Aorta (tissue), 5 donors: ENCODE results near the gene NOSIP. TPM values are rescaled to one million over a fixed set of nuclear protein-coding genes. Genes with fewer than 3 reads are reported as not detected.

Experiments used
- ATAC-seq: fragments of 200-7000 bp; cut with Tn5 transposase; one replicate; pipeline ENCODE4 v1.9.1; 2022; ENCODE audit warnings: moderate library complexity; ENCODE audit not compliant: low FRiP score
- DNase-seq, 2 donors: peaks; one replicate each; pipeline ENCODE4 v3.0.0-alpha.2; 2020
- H3K27ac ChIP-seq, 2 donors: one replicate each; pipeline ENCODE4 v1.5.1; 2013; ENCODE audit warnings: low read length in 2 of 2, mild to moderate bottlenecking in 2 of 2, moderate library complexity in 2 of 2, control low read depth in 1 of 2, inconsistent platforms in 1 of 2, low read depth in 1 of 2
- H3K27me3 ChIP-seq, 2 donors: one replicate each; pipeline ENCODE4 v1.6.1; 2013; ENCODE audit warnings: control low read depth in 1 of 2, low read length in 1 of 2, mild to moderate bottlenecking in 1 of 2, moderate library complexity in 1 of 2; ENCODE audit not compliant: insufficient read depth in 2 of 2, control insufficient read depth in 1 of 2
- H3K36me3 ChIP-seq, 2 donors: one replicate each; pipeline ENCODE4 v1.6.1; 2013; ENCODE audit warnings: control low read depth in 1 of 2, low read length in 1 of 2, mild to moderate bottlenecking in 1 of 2; ENCODE audit not compliant: insufficient read depth in 2 of 2, control insufficient read depth in 1 of 2
- H3K4me1 ChIP-seq, 2 donors: one replicate each; pipeline ENCODE4 v1.6.1; 2013; ENCODE audit warnings: low read length in 2 of 2, control low read depth in 1 of 2, mild to moderate bottlenecking in 1 of 2, moderate library complexity in 1 of 2; ENCODE audit not compliant: insufficient read depth in 2 of 2, control insufficient read depth in 1 of 2
- H3K4me3 ChIP-seq, 2 donors: one replicate each; pipeline ENCODE4 v1.5.1; 2013; ENCODE audit warnings: low read length in 2 of 2, control low read depth in 1 of 2, mild to moderate bottlenecking in 1 of 2
- H3K9me3 ChIP-seq: one replicate; pipeline ENCODE4 v1.6.1; 2013; ENCODE audit warnings: mild to moderate bottlenecking, low read length; ENCODE audit not compliant: control insufficient read depth
- WGBS, 2 donors: extraction: QIAGEN DNeasy Blood & Tissue Kit; methylation state at CpG; one replicate each; pipeline ENCODE4 v1.1.7; 2013; 5-methylcytosine and 5-hydroxymethylcytosine counted together
- intact Hi-C, 2 donors: fragments of 100-400 bp; cut with DNase I; formaldehyde crosslinking; loops; one replicate each; pipeline versions ENCODE4 v1.14.2 to v1.15.0; 2022
- polyA plus RNA-seq, 2 donors: library from polyadenylated mRNA; stranded (reverse); fragments of 200-250 nt; gene quantifications; one replicate each; pipeline ENCODE4 v1.2.3, GENCODE V29; 2013
- total RNA-seq, 2 donors: library from RNA; stranded (reverse); fragmentation: NEBNext Ultra II Directional; extraction: Animal tissue kit (Norgen Biotek cat#: 25700); gene quantifications; one replicate each; pipeline ENCODE4 v1.2.1, GENCODE V29; 2021
- donor health status: healthy with polysubstance abuse.
- donor health status: Bipolar disorder and iron deficiency.
- donor health status: DM: no; HTN: no; CAD: no.
- donor health status: DM: no; HTN: no; CAD: no.
- donor health status: DM: yes; HTN: yes; CAD: no.

The NOSIP gene
- total and polyA plus RNA-seq, 4 donors: 38.8 to 135 (median 46.5) TPM

GRCh38 chr19:49596954-49597702 is 16.8 kb upstream of the NOSIP start:
- Histone ChIP-seq H3K36me3 (peaks cover 9 to 13% of the 10 kb centered on the region in 2 donors), H3K4me3 (no peak overlapping the region), H3K4me1 (no peaks in the 10 kb centered on the region), H3K27ac (no peak overlapping the region), H3K9me3 (no peaks in the 10 kb centered on the region), H3K27me3 (no peaks in the 10 kb centered on the region)
- intact Hi-C loops: loop anchor here in 1 of 2 donors (2.0 kb wide), 1 partner anchor 42 kb away; no protein-coding TSS in a partner anchor
- ATAC-seq (no peak), DNase-seq (no peak)
- WGBS, 2 donors: 93 to 95% methylated on average over 65 of the region's 65 CpGs

- Histone ChIP-seq H3K27me3 (no peaks in the 10 kb centered on the region), H3K27ac (no peak overlapping the region), H3K4me3 (no peak overlapping the region), H3K36me3 (peaks cover 9 to 11% of the 10 kb centered on the region in 2 donors), H3K9me3 (no peaks in the 10 kb centered on the region), H3K4me1 (no peaks in the 10 kb centered on the region)
- 91% methylated on average over 13 to 15 of the region's 15 CpGs for WGBS, 2 donors
- intact Hi-C loops: loop anchor here in 1 of 2 donors (2.0 kb wide), 1 partner anchor 42 kb away; no protein-coding TSS in a partner anchor
- ATAC-seq (no peak), DNase-seq (no peak)
Observed at GRCh38 chr19:49596407-49596806, 16.1 kb upstream of the NOSIP start.

GRCh38 chr19:49595819-49596404 is 15.6 kb upstream of the NOSIP start:
- Histone ChIP-seq H3K4me3 (no peak overlapping the region), H3K9me3 (no peaks in the 10 kb centered on the region), H3K27ac (no peak overlapping the region), H3K4me1 (no peaks in the 10 kb centered on the region), H3K27me3 (no peaks in the 10 kb centered on the region), H3K36me3 (peaks cover 9 to 11% of the 10 kb centered on the region in 2 donors)
- ATAC-seq: no peak
- no peak for DNase-seq
- intact Hi-C loops: loop anchor here in 1 of 2 donors (2.0 kb wide), 1 partner anchor 43 kb away; no protein-coding TSS in a partner anchor
- WGBS, 2 donors: 90% methylated on average over 22 to 32 of the region's 32 CpGs

GRCh38 chr19:49594993-49595818 is 14.8 kb upstream of the NOSIP start:
- H3K27me3 ChIP-seq: no peaks in the 10 kb centered on the region
- WGBS, 2 donors: 87 to 88% methylated on average over 31 to 35 of the region's 35 CpGs
- ATAC-seq: no peak
- peaks cover 9 to 11% of the 10 kb centered on the region in 2 donors for H3K36me3 ChIP-seq
- no peak overlapping the region for H3K27ac ChIP-seq
- no peaks in the 10 kb centered on the region for H3K4me1 ChIP-seq
- intact Hi-C loops: loop anchor here in 1 of 2 donors (5.0 kb wide), 1 partner anchor 72 kb away; the partner anchor contains the start of genes BCL2L12 and IRF3
- no peak for DNase-seq
- H3K4me3 ChIP-seq: no peak overlapping the region
- no peaks in the 10 kb centered on the region for H3K9me3 ChIP-seq

GRCh38 chr19:49594157-49594992 is 14.0 kb upstream of the NOSIP start:
- Histone ChIP-seq H3K36me3 (peaks cover 5 to 7% of the 10 kb centered on the region in 2 donors), H3K27ac (no peak overlapping the region), H3K4me1 (no peaks in the 10 kb centered on the region), H3K9me3 (no peaks in the 10 kb centered on the region), H3K4me3 (no peak overlapping the region), H3K27me3 (no peaks in the 10 kb centered on the region)
- DNase-seq (no peak), ATAC-seq (no peak)
- intact Hi-C loops: loop anchor here in 1 of 2 donors (5.0 kb wide), 1 partner anchor 73 kb away; the partner anchor contains the start of genes BCL2L12 and IRF3
- 88 to 89% methylated on average over 35 of the region's 35 CpGs for WGBS, 2 donors

GRCh38 chr19:49593233-49594113 is 13.1 kb upstream of the NOSIP start:
- 4 to 5% methylated on average over 27 of the region's 27 CpGs for WGBS, 2 donors
- intact Hi-C loops: loop anchor here in 1 of 2 donors (2.0 to 5.0 kb wide), 2 partner anchors 45 to 74 kb away; partner anchors contain the start of genes BCL2L12 and IRF3
- DNase-seq: peak; percentile 96 to 98
- peak; percentile 80 for ATAC-seq
- Histone ChIP-seq H3K4me3 (no peak overlapping the region), H3K36me3 (peaks cover 5 to 7% of the 10 kb centered on the region in 2 donors), H3K9me3 (no peaks in the 10 kb centered on the region), H3K27ac (peak overlapping the region; percentile 20 to 65), H3K4me1 (no peaks in the 10 kb centered on the region), H3K27me3 (no peaks in the 10 kb centered on the region)

- H3K4me1 ChIP-seq: no peaks in the 10 kb centered on the region
- WGBS, 2 donors: 3% methylated on average over 28 of the region's 28 CpGs
- peak overlapping the region in 1 of 2 donors; percentile 56 for H3K27ac ChIP-seq
- H3K4me3 ChIP-seq: peak overlapping the region in 1 of 2 donors; percentile 99
- intact Hi-C loops: loop anchor here in 1 of 2 donors (2.0 to 5.0 kb wide), 2 partner anchors 46 to 75 kb away; partner anchors contain the start of genes BCL2L12 and IRF3
- H3K36me3 ChIP-seq: peaks cover 5 to 7% of the 10 kb centered on the region in 2 donors
- no peaks in the 10 kb centered on the region for H3K27me3 ChIP-seq
- ATAC-seq (no peak), DNase-seq (no peak)
- no peaks in the 10 kb centered on the region for H3K9me3 ChIP-seq
Observed at GRCh38 chr19:49592486-49593232, 12.3 kb upstream of the NOSIP start.
